HG02623 (cell line): ENCODE data around the gene ITPR2.
"Not testable (repeated sequence)": the region's sequence is repeated elsewhere in the genome, so short reads cannot be mapped to it uniquely, and the experiment has no call there.

Experiments
- ATAC-seq: cut with Tn5 transposase; IDR thresholded peaks from one replicate; pipeline ENCODE4 v1.9.1; 2021; ENCODE audit warnings: moderate library complexity; ENCODE audit not compliant: unreplicated experiment

Gene ITPR2

DNA sequence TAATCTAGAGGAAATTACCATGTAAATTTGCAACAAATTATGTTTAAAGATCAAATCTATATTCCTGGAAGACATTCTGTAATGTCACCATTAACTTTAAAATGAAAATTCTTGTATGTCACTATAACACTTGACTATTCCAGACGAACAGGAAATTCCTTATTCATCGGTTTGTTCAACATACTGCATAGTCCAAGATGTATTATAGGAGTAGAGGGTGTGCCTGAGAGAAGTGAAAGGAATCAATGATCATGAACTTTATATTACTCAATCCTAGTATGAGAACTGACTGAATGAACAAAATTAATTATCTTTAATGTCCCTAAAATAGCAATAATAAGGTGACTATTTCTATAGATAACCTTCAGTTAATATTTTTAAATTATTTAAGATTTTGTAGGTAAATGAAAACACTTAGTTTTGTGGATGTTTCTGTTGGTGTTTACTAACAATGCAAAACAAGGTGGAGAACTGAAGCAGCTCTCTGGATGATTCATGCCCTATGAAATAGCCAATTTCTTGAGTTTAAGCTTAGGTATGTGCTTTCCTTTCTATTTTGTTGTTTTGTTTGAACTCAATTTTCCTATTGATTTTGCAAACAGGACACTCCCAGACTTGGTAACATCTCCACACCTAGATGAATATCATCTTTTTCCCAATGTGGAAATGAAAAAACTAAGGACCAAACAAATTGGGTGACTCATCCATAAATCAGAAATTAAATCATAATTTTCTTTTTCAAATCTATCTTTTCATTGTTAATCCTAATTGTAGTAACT, 18.2 kb upstream of the ITPR2 start:
- ATAC-seq: no peak

DNA sequence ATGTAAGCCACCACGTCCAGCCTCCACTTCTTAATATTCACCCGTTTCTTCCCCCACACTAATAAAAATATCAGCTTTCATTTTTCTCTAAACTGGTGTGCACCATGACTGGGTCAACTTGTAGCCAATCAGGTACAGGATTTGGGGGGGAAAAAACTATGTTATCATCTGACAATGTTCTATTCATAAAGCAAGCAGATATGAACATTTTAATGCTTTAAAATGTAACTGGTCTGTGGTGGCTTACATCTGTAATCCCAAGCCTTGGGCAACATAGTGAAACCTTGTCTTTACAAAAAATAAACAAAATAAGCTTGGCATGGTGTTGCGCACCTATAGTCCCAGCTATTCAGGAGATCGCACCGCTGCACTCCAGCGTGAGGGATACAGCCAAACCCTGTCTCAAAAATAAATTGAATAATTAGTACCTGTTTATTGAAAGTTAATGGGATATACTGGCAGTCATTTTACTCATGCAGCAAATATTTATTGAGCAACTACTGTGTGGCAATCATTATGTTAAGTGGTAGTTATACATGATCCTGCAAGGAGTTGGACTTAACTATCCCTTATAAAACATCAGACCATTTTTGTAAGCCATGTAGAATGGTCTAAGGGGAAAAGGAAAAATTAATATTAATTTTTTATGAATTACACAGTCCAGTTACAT, 15.3 kb upstream of the ITPR2 start:
- ATAC-seq: no peak

DNA sequence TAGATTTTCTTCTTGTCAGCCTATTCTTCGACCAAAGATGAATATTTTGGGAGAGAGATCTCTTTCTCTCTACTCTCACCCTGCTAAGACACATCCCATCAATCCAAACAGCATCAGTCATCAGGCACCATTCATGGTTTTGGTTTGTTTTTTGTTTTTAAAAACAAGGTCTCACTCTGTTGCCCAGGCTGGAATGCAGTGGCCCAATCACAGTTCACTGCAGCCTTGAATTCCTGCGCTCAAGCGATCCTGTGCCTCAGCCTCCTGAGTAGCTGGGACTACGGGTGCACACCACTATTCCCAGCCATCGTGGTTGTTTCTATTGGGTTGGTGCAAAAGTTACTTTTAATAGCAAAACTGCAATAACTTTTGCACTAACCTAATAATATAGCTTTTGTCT, 14.4 kb upstream of the ITPR2 start:
- no peak for ATAC-seq

DNA sequence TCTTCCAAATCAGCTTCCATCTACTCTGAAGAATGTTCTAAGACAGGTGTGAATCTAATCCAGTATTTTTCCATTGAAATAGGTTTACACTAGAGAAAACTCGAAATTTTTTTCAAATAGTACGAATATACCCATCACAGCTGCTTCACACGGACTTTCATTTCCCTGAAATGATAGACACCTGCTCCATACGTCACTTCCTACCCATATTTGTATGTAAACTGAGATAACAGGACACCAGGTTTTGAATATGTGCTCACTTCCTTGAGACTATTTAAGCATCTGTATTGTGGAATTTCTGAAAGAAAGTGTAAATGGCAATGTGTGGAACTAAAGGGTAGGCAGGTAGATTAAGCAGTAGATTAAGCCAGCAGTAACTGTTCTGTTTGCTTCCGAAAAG, 13.4 kb upstream of the ITPR2 start:
- no peak for ATAC-seq

DNA sequence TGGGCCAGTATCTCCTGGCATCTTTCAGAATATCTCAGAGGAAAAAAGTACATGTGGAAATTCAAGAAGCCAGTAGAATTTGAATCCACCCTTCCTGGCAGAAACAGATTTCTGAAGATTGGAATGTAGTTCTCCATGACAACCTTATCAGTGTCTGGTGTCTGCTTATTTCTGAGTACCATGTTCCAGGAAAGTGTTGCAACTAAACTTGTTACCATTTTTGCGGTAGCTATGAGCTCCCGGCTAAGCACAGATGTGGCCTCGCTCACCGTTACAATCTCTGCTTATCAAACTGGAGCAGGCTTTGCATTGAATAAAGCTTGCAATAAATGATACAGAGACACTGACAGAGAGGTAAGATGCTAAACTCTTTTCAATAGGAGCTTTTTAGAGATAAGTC, 13.0 kb upstream of the ITPR2 start:
- ATAC-seq: no peak

DNA sequence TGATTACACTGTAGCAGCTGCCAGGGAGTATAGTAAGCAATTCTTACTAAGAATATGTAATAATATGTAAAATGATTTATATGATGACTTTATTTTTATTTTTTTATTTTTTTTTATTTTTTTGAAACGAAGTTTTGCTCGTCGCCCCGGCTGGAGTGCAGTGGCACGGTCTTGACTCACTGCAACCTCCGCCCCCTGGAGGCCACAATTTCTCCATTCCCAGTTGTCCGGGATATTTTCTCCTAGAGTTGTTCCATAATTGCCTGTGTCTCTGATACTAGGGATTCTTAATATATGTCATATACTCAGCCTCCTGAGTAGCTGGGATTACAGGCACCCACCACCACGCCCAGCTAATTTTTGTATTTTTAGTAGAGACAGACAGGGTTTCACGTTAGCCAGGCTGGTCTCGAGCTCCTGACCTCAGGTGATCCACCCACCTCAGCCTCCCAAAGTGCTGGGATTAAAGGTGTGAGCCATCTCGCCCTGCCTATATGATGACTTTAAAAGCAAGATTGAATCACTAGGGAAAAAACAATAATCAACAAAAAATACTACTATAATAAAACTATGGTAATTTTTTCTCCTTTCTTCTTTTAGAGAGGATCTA, 12.2 kb upstream of the ITPR2 start:
- no peak for ATAC-seq

DNA sequence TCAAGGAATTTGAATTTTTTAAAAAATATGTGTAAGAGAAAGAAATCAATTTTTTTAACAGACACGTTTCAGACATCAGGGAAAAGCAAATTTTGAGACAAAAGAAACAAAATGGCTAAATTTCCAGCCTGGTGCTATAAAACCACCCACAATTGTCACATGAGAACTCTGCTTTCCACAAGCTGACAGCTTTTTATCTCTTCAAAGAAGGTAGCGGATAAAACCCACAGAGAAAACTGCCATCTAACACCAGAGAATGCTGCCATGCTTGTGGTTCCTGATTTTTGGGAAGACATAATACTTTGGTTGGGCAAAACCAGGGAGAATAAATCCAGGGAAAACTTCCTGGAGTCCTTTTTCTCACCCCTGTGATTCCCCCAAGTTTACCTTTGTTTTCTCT, 10.3 kb upstream of the ITPR2 start:
- no peak for ATAC-seq

DNA sequence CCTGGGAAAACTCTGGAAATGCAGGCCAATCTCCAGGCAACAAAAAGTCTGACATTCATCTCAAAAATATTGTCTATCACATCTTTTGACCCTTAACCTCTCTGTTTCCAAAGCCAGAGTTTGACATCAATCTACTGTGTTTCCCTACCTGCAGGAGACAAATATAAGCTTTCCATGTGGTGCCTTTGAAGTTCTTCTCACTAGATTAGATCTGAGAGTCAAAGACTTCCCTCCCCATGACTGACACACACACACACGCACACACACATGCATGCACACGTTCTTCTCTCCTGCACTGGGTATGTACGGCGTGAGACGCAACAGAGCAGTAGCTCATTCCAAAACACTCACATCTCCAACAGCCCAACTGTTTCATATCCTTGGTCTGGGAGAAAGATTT, 8.1 kb upstream of the ITPR2 start:
- no peak for ATAC-seq

DNA sequence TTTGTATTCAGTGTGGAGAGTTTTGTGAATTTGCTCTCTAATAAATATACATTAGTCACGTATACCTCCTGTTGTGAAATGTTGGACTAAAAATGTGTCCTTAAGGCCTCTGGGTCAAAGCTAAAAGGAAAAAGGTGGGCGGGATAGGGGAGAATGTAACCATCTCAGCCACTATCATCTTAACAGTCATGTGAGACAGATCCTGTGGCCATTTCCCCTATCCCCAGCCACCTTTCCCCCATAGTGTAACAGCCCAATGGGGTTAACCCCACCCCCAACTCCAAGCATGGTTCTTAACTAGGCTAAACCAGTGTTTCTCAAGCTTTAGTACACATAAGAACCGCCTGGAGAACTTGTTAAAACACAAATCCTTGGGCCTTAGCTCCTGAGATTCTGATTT, 6.5 kb upstream of the ITPR2 start:
- ATAC-seq: no peak

DNA sequence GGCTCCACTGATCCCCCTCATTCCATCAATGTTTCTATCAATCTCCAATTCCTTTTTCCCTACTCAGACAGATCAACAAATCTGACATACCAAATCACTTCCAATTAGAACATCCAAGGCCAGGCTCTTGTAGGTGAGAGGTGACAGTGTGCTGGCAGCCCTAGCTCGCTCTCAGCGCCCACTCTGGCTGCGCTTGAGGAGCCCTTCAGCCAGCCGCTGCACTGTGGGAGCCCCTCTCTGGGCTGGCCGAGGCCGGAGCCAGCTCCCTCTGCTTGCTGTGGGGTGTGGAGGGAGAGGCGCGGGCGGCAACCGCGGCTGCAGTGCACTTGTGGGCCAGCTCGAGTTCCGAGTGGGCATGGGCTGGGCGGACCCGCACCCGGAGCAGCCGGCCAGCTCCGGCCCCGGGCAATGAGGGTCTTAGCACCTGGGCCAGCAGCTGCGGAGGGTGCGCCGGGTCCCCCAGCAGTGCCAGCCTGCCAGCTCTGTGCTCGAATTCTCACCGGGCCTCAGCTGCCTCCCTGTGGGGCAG, 6.0 kb upstream of the ITPR2 start:
- no peak for ATAC-seq

DNA sequence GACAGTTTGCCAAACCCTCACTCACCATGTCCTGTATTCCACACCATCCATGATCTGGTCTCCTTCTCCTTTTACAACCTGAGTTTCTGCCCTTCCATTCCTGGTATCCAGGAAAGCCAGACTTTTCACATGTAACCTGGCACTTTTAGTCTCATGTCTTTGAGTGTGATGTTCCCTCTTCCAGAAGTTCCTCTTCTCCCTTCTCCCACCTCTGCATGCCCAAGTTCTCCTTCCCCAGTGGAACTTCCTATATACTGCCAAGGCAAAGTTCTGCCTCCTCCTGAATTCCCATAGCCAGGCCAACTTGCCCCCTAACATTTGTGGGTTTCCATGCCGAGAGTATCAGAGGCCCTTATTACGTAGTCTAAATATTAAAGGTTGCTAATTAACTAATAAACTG, 3.2 kb upstream of the ITPR2 start:
- no peak for ATAC-seq

DNA sequence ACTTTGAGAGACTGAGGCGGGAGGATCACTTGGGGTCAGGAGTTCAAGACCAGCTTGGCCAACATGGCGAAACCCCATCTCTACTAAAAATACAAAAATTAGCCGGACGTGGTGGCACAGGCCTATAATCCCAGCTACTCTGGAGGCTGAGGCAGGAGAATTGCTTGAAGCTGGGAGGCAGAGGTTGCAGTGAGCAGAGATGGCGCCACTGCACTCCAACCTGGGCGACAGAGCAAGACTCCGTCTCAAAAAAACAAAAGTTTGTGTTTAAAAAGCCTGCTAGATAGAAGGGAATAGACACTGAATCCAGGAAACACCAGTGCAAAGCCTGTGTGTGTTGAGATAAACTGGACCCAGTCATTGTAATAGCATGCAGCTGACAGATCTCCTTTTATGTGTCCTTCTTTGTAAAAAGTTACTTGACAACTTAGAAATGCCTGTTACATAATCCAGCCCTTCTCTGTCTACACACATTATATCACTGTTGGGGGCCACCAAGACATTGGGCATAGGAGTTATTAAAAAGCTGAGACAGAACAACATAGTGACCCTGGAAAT, 1.6 kb upstream of the ITPR2 start:
- ATAC-seq: not testable (repeated sequence)

DNA sequence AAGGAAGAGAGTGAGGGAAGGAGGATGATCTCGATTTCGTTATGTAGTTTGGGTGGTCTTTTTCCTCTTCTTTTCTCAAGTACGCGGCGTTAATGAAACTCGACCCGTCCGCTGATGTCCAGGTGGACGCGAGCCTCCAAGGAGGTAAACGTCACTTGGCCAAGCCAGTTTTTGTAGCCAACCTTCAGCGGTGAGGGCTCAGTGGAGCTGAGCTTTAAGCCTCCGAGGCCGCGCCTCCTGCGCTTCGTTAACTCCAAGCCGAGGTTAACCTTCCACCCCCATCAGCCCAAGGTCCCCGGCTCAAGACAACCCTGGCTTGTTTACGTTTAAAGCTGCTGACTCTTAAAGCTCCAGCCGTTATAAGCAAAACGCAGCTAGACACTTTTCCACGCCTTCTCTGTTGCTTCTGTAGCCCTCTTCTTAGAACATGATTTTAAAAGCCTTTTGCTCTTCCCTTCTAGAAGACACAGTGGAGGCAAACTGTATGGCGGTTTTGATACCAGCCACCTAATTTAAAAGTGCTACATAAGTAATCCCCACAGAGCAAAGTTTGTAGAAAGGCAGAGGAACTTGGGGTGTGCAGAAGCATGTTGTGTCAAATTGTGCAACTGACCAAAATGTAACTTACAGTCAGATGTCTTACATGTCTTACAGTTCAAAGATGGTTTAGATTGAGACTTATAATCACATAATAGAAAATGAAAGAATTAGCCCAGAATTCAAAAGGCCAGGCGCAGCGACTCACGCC, 923 bp upstream of the ITPR2 start:
- ATAC-seq: no peak

DNA sequence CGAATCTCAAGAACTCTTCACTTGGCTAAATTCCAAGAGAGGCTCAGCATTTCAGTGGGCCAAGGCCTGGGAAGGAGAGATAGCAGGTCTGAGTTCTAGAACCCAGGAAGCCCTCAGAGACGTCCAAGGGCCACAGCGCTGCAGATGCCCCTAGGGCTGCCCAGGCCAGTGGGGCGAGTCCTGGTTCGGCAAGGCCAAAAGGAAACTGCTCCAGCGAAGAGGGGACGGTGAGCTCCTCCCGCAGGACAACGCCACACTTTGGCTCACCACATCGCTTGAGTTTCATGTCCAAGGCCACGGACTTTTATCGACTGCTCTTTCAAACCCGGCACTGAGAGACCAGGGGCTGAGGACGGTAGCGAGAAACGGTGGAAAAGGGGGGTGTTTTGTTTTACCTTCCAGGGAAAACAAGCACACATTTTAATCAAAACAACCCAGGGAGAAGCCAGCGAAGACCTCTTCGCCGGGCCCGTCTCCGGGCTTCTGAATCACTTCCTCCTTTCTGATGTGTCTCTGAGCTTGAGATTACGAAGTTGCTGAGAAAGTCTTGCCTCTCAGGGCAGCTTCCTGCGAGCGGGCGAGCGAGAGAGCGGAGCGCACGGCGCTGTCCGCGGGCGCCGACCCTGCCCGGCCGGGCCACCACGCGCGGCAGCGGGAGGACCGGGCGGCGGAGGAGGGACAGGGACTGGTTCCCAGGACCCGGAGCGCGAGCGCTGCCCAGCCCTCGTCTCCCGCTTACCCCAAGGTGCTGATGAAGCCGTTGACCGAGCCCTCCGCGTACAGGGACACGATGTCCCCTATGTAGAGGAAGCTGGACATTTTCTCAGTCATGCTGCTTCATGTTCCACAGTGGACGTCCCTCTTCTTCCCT, 808 bp downstream of the ITPR2 start:
- ATAC-seq: peak; percentile 38

DNA sequence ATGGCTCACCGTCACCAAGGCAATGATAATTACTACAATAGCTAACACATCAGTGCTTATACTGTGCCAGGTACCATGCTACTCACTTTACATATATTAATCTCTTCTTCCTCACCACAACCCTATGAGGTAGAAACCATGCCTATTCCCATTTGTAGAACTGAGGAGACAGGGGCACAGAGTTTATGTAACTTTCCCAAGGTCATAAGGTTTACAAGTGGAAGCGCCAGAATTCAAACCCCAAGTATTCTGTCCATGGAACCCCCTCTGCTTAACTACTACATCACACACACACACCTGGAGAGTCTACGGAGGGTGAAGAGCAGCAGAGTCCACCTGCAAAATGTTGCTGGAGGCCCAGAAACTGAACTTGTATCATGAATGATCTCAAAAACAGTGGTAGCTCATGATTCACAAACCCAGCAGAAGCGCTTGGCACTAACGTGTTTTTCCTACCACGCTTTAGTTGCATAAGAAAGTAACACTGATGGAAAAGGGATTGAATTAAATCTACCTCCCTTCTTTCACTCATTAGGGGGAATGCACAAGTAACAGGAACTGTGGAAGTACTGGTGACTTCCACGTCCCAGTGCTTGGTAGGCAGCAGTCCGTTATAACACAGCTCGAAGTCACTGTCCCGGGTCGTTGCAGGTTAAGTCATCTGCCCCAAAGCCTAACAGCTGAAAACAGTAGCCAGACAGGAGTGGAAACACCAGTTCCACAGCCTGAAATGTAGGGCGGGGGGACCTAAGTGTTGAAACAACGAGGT, 2.0 kb downstream of the ITPR2 start:
- no peak for ATAC-seq

DNA sequence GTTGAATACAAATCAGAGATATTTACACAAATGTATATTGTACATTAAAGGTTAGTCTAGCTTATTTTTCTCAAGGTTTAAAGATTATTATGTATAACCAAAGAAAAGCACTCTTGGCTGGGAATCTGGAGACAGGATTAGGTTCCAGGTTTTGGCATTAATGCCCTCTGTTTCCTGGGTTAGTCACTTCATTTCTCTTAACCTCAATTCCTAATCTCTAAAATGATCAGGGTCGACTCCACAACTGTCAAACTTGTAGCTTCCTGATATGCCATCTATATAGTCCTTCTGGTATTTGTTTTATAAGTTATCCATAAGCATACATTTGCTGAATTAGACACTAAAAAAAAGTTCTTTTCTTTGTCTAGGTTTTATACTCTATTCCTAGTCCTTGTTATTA, 2.6 kb downstream of the ITPR2 start:
- ATAC-seq: no peak

DNA sequence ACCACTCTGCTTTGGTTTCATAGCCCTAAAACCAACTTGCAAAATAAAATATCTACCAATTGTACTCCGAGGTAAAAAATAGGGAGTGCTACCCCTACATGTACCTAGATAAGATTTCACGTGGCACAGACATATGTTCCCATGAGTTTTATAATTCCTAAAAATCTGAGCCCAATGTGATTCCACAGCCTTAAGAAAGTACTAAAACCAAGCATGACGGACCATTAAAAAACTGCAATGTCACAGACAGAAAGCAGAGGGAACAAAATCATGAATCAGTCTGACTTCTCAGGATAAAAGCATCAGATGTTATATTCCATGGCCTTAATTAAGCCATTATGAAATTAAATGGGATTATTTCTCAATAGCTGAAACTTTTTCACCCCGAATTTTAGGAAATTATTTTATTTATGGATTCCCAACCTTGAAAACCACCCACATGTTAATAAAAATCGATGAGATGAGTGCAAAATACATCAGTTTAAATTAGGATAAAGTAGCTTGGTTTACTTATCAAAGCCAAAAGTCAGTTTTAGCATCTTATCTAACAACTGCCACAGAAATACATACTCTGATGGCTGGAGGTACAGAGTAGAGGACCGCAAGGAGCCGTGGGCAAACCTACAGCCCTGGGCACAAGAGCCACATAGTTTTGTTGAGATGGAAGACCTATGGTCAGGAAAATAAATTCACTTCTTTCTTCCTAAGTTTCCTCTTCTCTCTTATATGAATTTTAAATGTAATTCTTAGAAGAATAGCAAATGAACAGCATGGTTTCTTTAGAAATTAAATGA, 4.5 kb downstream of the ITPR2 start:
- ATAC-seq: no peak

DNA sequence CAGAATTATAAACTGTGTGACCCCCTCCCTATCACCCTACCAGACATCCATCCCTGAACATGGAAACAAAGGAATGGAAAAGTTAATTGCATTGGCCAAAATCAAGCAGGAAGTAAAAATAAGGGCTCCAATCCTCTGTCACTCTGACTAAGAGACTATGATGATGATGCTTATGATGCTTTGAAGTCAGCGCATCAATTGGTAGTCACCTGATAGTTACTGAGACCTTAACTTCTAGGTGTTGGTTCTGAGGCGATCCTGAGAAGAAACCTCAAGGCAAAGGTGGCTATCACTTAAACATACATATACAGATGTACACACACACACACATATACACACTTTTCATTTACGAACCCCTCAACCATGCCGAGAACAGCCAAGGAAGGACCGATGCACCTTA, 6.6 kb downstream of the ITPR2 start:
- ATAC-seq: no peak
